Progenitor cell of endocrine pancreas (in vitro differentiated cells): ENCODE data around the gene AQP2. TPM values are rescaled to one million over a fixed set of nuclear protein-coding genes. Genes with fewer than 3 reads are reported as not detected.

Experiments
- DNase-seq: peaks from one replicate; pipeline ENCODE4 v3.0.0; 2021; ENCODE audit warnings: low spot score; ENCODE audit not compliant: unreplicated experiment
- H3K27ac Mint-ChIP-seq: 2 replicates; pipeline ENCODE4 v1.8.0; 2021; ENCODE audit warnings: mild to moderate bottlenecking, moderate library complexity, mixed read lengths
- H3K27me3 Mint-ChIP-seq: 2 replicates; pipeline ENCODE4 v1.8.0; 2021; ENCODE audit warnings: mixed read lengths
- H3K36me3 Mint-ChIP-seq: 2 replicates; pipeline ENCODE4 v1.8.0; 2022; ENCODE audit warnings: mixed read lengths; ENCODE audit not compliant: insufficient read depth
- H3K4me1 Mint-ChIP-seq: 2 replicates; pipeline ENCODE4 v1.8.0; 2021; ENCODE audit warnings: low read depth, mixed read lengths
- H3K4me3 Mint-ChIP-seq: 2 replicates; pipeline ENCODE4 v1.8.0; 2021; ENCODE audit warnings: low read depth, mild to moderate bottlenecking, moderate library complexity, mixed read lengths
- H3K9me3 Mint-ChIP-seq: 2 replicates; pipeline ENCODE4 v1.8.0; 2021; ENCODE audit warnings: low read depth, mixed read lengths
- CTCF ChIP-seq: fragments of 200-600 bp; sonication (generic); IDR thresholded peaks from one replicate; pipeline ENCODE4 v1.5.0; 2021; ENCODE audit warnings: antibody characterized with exemption, mild to moderate bottlenecking; ENCODE audit not compliant: unreplicated experiment
- total RNA-seq: library from RNA; stranded (reverse); gene quantifications from 2 replicates; pipeline ENCODE4 v1.2.1, GENCODE V29; 2021

Gene AQP2
- total RNA-seq, 1 donor from 2014 or later: 1.0 TPM

GRCh38 chr12:49946086-49946485 lies 4.5 kb upstream of the AQP2 start:
- Mint-ChIP-seq H3K4me3 (no peak overlapping the region), H3K4me1 (peaks cover 29% of the 10 kb centered on the region), H3K36me3 (no peaks in the 10 kb centered on the region), H3K27me3 (peaks cover 39% of the 10 kb centered on the region), H3K27ac (no peak overlapping the region), H3K9me3 (no peaks in the 10 kb centered on the region)
- DNase-seq: no peak
- no peak for TF ChIP-seq CTCF

- Mint-ChIP-seq H3K9me3 (no peaks in the 10 kb centered on the region), H3K27me3 (peaks cover 37% of the 10 kb centered on the region), H3K4me1 (peaks cover 29% of the 10 kb centered on the region), H3K27ac (no peak overlapping the region), H3K36me3 (no peaks in the 10 kb centered on the region), H3K4me3 (no peak overlapping the region)
- no peak for DNase-seq
- no peak for TF ChIP-seq CTCF
Observed at GRCh38 chr12:49946497-49946896, 4.0 kb upstream of the AQP2 start.

GRCh38 chr12:49947593-49948226 lies 2.8 kb upstream of the AQP2 start:
- no peak for DNase-seq
- peaks cover 31% of the 10 kb centered on the region for H3K27me3 Mint-ChIP-seq
- no peak for TF ChIP-seq CTCF
- peaks cover 29% of the 10 kb centered on the region for H3K4me1 Mint-ChIP-seq
- H3K4me3 Mint-ChIP-seq: no peak overlapping the region
- no peaks in the 10 kb centered on the region for H3K36me3 Mint-ChIP-seq
- no peak overlapping the region for H3K27ac Mint-ChIP-seq
- H3K9me3 Mint-ChIP-seq: no peaks in the 10 kb centered on the region

DNA sequence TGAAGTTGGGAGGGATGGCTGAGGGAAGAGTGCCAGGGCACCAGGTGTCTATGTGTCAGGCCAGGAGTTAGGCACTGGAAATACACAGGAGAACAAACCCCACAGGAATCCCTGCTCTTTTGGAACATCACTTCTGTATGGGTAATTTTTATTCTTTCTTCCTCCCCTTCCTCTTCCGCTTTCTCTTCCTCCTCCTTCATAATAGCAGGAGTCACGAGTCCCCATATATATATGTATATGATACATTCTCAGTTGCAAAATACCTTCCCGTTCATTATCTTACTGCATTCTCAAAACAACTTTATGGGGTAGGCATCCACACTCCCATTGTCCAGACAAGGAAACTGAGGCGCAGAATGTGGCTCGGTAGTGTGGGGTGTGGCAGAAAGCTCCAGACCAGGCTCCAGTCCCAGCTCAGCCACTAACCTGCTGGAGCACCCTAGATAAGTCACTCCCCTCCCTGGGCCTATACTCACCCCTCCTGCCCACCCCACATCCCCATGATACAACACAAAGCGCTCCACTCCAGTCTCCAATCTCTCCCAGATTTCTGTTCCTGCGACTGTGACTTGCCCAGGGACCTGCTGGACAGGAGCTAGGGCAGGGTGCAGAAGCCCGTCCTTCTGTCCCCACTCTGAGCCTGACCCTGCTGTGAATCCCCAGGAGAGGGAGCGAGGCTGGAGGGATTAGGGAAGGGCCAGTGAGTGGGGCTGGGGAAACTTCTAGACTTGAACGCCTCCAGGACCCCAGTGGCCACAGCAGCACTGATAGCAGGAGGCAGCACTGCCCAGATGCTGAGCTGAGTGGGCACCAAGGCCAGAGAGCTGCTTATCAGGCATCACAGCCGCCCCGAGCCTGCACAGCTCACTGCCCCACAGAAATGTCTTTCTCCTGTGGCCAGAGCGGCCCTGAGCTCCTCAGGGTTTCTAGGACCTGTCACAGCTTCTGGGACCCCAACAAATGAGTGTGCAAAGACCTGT lies 1.4 kb upstream of the AQP2 start:
- TF ChIP-seq CTCF: no peak
- H3K4me1 Mint-ChIP-seq: peaks cover 25% of the 10 kb centered on the region
- H3K9me3 Mint-ChIP-seq: no peaks in the 10 kb centered on the region
- H3K27me3 Mint-ChIP-seq: peaks cover 28% of the 10 kb centered on the region
- H3K4me3 Mint-ChIP-seq: no peak overlapping the region
- H3K36me3 Mint-ChIP-seq: no peaks in the 10 kb centered on the region
- H3K27ac Mint-ChIP-seq: no peak overlapping the region
- no peak for DNase-seq

DNA sequence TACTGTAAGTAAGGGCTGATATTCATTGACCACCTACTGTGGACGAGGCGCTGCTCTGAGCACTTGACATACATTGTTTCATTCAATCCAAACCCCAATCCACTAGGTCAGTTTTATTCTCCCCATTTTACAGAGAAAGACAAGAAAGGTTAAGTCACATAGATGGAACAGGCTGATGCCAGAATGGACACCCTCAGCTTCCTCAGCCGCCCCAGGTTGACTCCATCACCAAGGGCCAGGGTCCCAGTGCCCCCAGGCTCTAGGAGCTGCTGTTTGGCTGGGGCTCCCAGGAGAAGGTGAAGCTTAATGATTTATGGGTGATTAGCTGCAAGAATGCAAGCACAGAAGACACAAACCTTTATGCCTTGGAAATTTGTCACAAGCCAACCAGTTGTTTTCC lies 671 bp upstream of the AQP2 start:
- H3K27ac Mint-ChIP-seq: no peak overlapping the region
- H3K27me3 Mint-ChIP-seq: peaks cover 29% of the 10 kb centered on the region
- H3K4me1 Mint-ChIP-seq: peaks cover 23% of the 10 kb centered on the region
- TF ChIP-seq CTCF: no peak
- H3K36me3 Mint-ChIP-seq: no peaks in the 10 kb centered on the region
- no peak overlapping the region for H3K4me3 Mint-ChIP-seq
- no peaks in the 10 kb centered on the region for H3K9me3 Mint-ChIP-seq
- no peak for DNase-seq
